OCI-LY1 (cell line): ENCODE measurements around the gene MTHFSD.
A peak's percentile ranks its signal among the peaks of the same experiment; 100 is the strongest.

ENCODE experiments used
- H2AFZ ChIP-seq: fragments of 200-600 bp; sonication (generic), shearing (Covaris generic); 2 replicates; pipeline ENCODE4 v1.6.0; 2014; ENCODE audit warnings: antibody characterized with exemption, mild to moderate bottlenecking, low read length
- H3F3A ChIP-seq: fragments of 200-600 bp; sonication (generic), shearing (Covaris generic); 2 replicates; pipeline ENCODE4 v1.6.0; 2014; ENCODE audit warnings: mild to moderate bottlenecking, antibody characterized with exemption, low read length, moderate library complexity; ENCODE audit not compliant: insufficient read depth
- H3K27ac ChIP-seq: fragments of 200-600 bp; sonication (generic); 2 replicates; pipeline ENCODE4 v1.5.1; 2014; ENCODE audit warnings: low read length, mixed run types, mild to moderate bottlenecking, low read depth; ENCODE audit not compliant: poor library complexity, severe bottlenecking
- H3K27me3 ChIP-seq: fragments of 200-600 bp; sonication (generic); 2 replicates; pipeline ENCODE4 v1.6.0; 2014; ENCODE audit warnings: antibody characterized with exemption, mild to moderate bottlenecking, low read length, moderate library complexity; ENCODE audit not compliant: insufficient read depth
- H3K36me3 ChIP-seq: fragments of 200-600 bp; sonication (generic); 2 replicates; pipeline ENCODE4 v1.6.1; 2014; ENCODE audit warnings: mild to moderate bottlenecking, antibody characterized with exemption, low read length, moderate library complexity, mixed read lengths; ENCODE audit not compliant: insufficient read depth
- H3K4me1 ChIP-seq: fragments of 200-600 bp; sonication (generic); 2 replicates; pipeline ENCODE4 v1.5.1; 2014; ENCODE audit warnings: mild to moderate bottlenecking, low read length, moderate library complexity; ENCODE audit not compliant: insufficient read depth, severe bottlenecking
- H3K4me2 ChIP-seq: fragments of 200-600 bp; sonication (generic), shearing (Covaris generic); 2 replicates; pipeline ENCODE4 v1.6.1; 2014; ENCODE audit warnings: low read length
- H3K4me3 ChIP-seq: fragments of 200-600 bp; sonication (generic); 2 replicates; pipeline ENCODE4 v1.5.1; 2014; ENCODE audit warnings: low read length, low read depth, mild to moderate bottlenecking, mixed read lengths; ENCODE audit not compliant: poor library complexity, severe bottlenecking
- H3K79me2 ChIP-seq: fragments of 200-600 bp; shearing (Covaris generic); 2 replicates; pipeline ENCODE4 v1.6.1; 2016; ENCODE audit warnings: mixed run types, low read length, mixed read lengths; ENCODE audit not compliant: insufficient read depth
- H3K9ac ChIP-seq: fragments of 200-600 bp; sonication (generic), shearing (Covaris generic); 2 replicates; pipeline ENCODE4 v1.6.1; 2014; ENCODE audit warnings: mild to moderate bottlenecking, low read length, mixed read lengths
- H3K9me2 ChIP-seq: fragments of 200-600 bp; sonication (generic), shearing (Covaris generic); 2 replicates; pipeline ENCODE4 v1.6.1; 2014; ENCODE audit warnings: low read depth, mild to moderate bottlenecking, low read length, mixed read lengths
- H3K9me3 ChIP-seq: fragments of 200-600 bp; shearing (Covaris generic); 2 replicates; pipeline ENCODE4 v1.6.1; 2014; ENCODE audit warnings: low read length, mixed read lengths
- H4K20me1 ChIP-seq: fragments of 200-600 bp; sonication (generic), shearing (Covaris generic); 2 replicates; pipeline ENCODE4 v1.6.0; 2016; ENCODE audit warnings: mild to moderate bottlenecking, low read length; ENCODE audit not compliant: insufficient read depth
- CTCF ChIP-seq: fragments of 200-600 bp; sonication (generic), shearing (Covaris generic); IDR thresholded peaks from 2 replicates; pipeline ENCODE4 v1.5.1; 2017; ENCODE audit warnings: mild to moderate bottlenecking, antibody characterized with exemption, low read length, moderate library complexity, mixed read lengths
- EZH2 ChIP-seq: fragments of 200-600 bp; sonication (generic), shearing (Covaris generic); IDR thresholded peaks from 2 replicates; pipeline ENCODE4 v1.8.0; 2017; ENCODE audit warnings: borderline replicate concordance, mixed run types, mild to moderate bottlenecking, antibody characterized with exemption, low read length, moderate library complexity, mixed read lengths

The MTHFSD gene

GRCh38 chr16:86545954-86546637 lies 8.9 kb downstream of the MTHFSD start:
- Histone ChIP-seq H3K9me2 (no peaks in the 10 kb centered on the region), H3K79me2 (no peaks in the 10 kb centered on the region), H3K27me3 (no peaks in the 10 kb centered on the region), H3K9ac (no peak overlapping the region), H3K4me1 (peaks cover 28% of the 10 kb centered on the region), H3K4me2 (no peak overlapping the region), H3F3A (no peaks in the 10 kb centered on the region), H3K36me3 (peaks cover 58% of the 10 kb centered on the region), H3K27ac (no peak overlapping the region), H3K9me3 (no peaks in the 10 kb centered on the region), H2AFZ (no peak overlapping the region), H4K20me1 (no peaks in the 10 kb centered on the region), H3K4me3 (no peak overlapping the region)
- TF ChIP-seq CTCF (no peak), EZH2 (no peak)

DNA sequence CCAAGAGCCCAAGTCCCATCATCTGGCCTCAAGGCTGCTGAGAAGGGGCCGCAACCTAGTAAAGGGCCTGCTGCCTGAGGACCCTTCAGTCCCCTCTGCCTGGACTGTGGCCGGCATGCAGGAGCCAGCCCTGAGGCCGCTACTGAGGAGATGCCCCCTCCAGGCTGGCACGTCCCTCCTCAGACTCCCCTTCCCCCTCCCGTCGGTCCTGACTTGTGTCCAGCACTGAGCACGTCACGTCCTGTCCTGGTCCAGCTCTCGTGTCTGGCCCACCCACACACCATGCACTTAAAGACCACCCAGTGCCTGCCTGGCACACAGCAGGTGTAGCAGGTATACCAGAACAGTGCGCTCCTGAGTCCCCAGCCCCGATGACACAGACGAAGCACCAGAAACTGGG lies 9.6 kb downstream of the MTHFSD start:
- no peak overlapping the region for H3K4me3 ChIP-seq
- H3K9ac ChIP-seq = no peak overlapping the region
- H3F3A ChIP-seq = no peaks in the 10 kb centered on the region
- H3K9me3 ChIP-seq = no peaks in the 10 kb centered on the region
- peaks cover 60% of the 10 kb centered on the region for H3K36me3 ChIP-seq
- no peaks in the 10 kb centered on the region for H3K79me2 ChIP-seq
- no peaks in the 10 kb centered on the region for H4K20me1 ChIP-seq
- H3K9me2 ChIP-seq = no peaks in the 10 kb centered on the region
- no peaks in the 10 kb centered on the region for H3K27me3 ChIP-seq
- no peak for TF ChIP-seq CTCF
- TF ChIP-seq EZH2 = no peak
- peaks cover 34% of the 10 kb centered on the region for H3K4me1 ChIP-seq
- no peak overlapping the region for H2AFZ ChIP-seq
- H3K4me2 ChIP-seq = no peak overlapping the region
- H3K27ac ChIP-seq = no peak overlapping the region

- no peak overlapping the region for H3K4me3 ChIP-seq
- TF ChIP-seq CTCF (no peak), EZH2 (no peak)
- H3K27ac ChIP-seq = peak overlapping the region; percentile 82
- no peaks in the 10 kb centered on the region for H3K9me2 ChIP-seq
- no peaks in the 10 kb centered on the region for H3K27me3 ChIP-seq
- H3K79me2 ChIP-seq = no peaks in the 10 kb centered on the region
- peaks cover 40% of the 10 kb centered on the region for H3K4me1 ChIP-seq
- no peak overlapping the region; the same call in 1 of the 2 replicates for H3K9ac ChIP-seq
- H3K9me3 ChIP-seq = no peaks in the 10 kb centered on the region
- no peak overlapping the region for H2AFZ ChIP-seq
- no peaks in the 10 kb centered on the region for H4K20me1 ChIP-seq
- no peak overlapping the region for H3K4me2 ChIP-seq
- no peaks in the 10 kb centered on the region for H3F3A ChIP-seq
- peaks cover 70% of the 10 kb centered on the region for H3K36me3 ChIP-seq
These were observed 12.0 kb downstream of the MTHFSD start for GRCh38 chr16:86542756-86543750.
